IPS-18a (cell line): ENCODE data around the gene FGF9.
A peak's percentile ranks its signal among the peaks of the same experiment; 100 is the strongest.

Experiments used
- H3K27ac ChIP-seq: one replicate; pipeline ENCODE4 v1.5.1; 2013; ENCODE audit warnings: low read length
- H3K27me3 ChIP-seq: one replicate; pipeline ENCODE4 v1.6.1; 2013; ENCODE audit warnings: mild to moderate bottlenecking, low read length; ENCODE audit not compliant: control insufficient read depth, insufficient read depth
- H3K36me3 ChIP-seq: one replicate; pipeline ENCODE4 v1.6.1; 2013; ENCODE audit warnings: low read depth, low read length; ENCODE audit not compliant: control insufficient read depth
- H3K4me1 ChIP-seq: one replicate; pipeline ENCODE4 v1.6.1; 2013; ENCODE audit warnings: low read depth, low read length; ENCODE audit not compliant: control insufficient read depth
- H3K4me3 ChIP-seq: one replicate; pipeline ENCODE4 v1.5.1; 2013; ENCODE audit warnings: low read length
- H3K9ac ChIP-seq: one replicate; pipeline ENCODE4 v1.6.1; 2013; ENCODE audit warnings: mild to moderate bottlenecking, low read length, moderate library complexity
- H3K9me3 ChIP-seq: one replicate; pipeline ENCODE4 v1.6.1; 2013; ENCODE audit warnings: low read depth, low read length; ENCODE audit not compliant: control insufficient read depth

Gene FGF9

DNA sequence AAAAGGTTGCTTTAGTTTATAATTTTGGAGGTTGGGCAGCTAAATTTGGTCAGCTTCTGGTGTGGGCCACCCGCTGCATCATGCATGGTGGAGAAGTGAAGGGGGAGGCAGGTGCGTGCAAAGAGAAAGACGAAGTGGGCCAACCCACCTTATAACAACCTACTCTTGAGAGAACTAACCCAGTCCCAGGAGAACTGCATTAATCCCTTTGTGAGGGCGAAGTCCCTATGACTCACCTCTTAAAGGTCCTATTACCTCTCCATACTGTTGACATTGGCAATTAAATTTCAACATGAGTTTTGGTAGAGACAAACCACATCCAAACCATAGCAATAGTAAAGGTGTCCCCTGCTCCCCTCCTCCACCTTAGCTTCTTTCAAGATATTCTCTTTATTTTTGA is 7.7 kb upstream of the FGF9 start:
- no peak overlapping the region for H3K27ac ChIP-seq
- no peaks in the 10 kb centered on the region for H3K9me3 ChIP-seq
- H3K36me3 ChIP-seq: no peaks in the 10 kb centered on the region
- peaks cover 15% of the 10 kb centered on the region for H3K27me3 ChIP-seq
- peaks cover under 1% of the 10 kb centered on the region for H3K4me1 ChIP-seq
- no peak overlapping the region for H3K9ac ChIP-seq
- no peak overlapping the region for H3K4me3 ChIP-seq

GRCh38 chr13:21668732-21669275 is 2.1 kb upstream of the FGF9 start:
- H3K9me3 ChIP-seq: no peaks in the 10 kb centered on the region
- H3K36me3 ChIP-seq: no peaks in the 10 kb centered on the region
- H3K27me3 ChIP-seq: peaks cover 68% of the 10 kb centered on the region
- H3K4me3 ChIP-seq: peak overlapping the region; percentile 74
- peak overlapping the region; percentile 65 for H3K9ac ChIP-seq
- no peak overlapping the region for H3K27ac ChIP-seq
- H3K4me1 ChIP-seq: peaks cover 24% of the 10 kb centered on the region

- Histone ChIP-seq H3K4me1 (peaks cover 24% of the 10 kb centered on the region), H3K27me3 (peaks cover 81% of the 10 kb centered on the region), H3K4me3 (peak overlapping the region; percentile 74), H3K9me3 (no peaks in the 10 kb centered on the region), H3K36me3 (no peaks in the 10 kb centered on the region), H3K27ac (no peak overlapping the region), H3K9ac (peak overlapping the region; percentile 65)
Measured at GRCh38 chr13:21670006-21670882, 629 bp upstream of the FGF9 start.

GRCh38 chr13:21671620-21672286 is 880 bp downstream of the FGF9 start:
- no peaks in the 10 kb centered on the region for H3K36me3 ChIP-seq
- H3K4me1 ChIP-seq: peaks cover 28% of the 10 kb centered on the region
- peak overlapping the region; percentile 36 for H3K4me3 ChIP-seq
- H3K27ac ChIP-seq: no peak overlapping the region
- peaks cover 95% of the 10 kb centered on the region for H3K27me3 ChIP-seq
- no peaks in the 10 kb centered on the region for H3K9me3 ChIP-seq
- H3K9ac ChIP-seq: no peak overlapping the region

DNA sequence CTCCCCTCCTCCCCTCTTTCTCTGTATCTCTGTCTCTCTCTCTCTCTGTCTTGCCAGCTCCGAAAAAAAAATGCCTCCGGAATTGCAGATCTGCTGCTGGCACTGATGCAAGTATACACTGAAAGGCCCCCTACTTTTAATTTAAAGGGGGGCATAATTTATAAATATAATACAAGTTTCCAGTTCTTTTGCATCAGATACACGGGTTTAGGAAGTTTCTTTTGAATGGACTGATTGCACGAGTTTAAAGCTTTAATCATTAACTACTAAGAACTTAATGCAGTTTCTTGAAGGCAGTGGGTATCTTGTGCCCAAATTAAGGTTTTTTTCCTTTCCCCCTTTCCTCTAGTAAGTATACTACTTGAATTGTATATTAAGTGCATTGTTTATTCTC is 1.4 kb downstream of the FGF9 start:
- H3K9me3 ChIP-seq: no peaks in the 10 kb centered on the region
- no peak overlapping the region for H3K27ac ChIP-seq
- H3K4me3 ChIP-seq: peak overlapping the region; percentile 36
- no peak overlapping the region for H3K9ac ChIP-seq
- H3K4me1 ChIP-seq: peaks cover 28% of the 10 kb centered on the region
- H3K36me3 ChIP-seq: no peaks in the 10 kb centered on the region
- H3K27me3 ChIP-seq: peaks cover 95% of the 10 kb centered on the region

DNA sequence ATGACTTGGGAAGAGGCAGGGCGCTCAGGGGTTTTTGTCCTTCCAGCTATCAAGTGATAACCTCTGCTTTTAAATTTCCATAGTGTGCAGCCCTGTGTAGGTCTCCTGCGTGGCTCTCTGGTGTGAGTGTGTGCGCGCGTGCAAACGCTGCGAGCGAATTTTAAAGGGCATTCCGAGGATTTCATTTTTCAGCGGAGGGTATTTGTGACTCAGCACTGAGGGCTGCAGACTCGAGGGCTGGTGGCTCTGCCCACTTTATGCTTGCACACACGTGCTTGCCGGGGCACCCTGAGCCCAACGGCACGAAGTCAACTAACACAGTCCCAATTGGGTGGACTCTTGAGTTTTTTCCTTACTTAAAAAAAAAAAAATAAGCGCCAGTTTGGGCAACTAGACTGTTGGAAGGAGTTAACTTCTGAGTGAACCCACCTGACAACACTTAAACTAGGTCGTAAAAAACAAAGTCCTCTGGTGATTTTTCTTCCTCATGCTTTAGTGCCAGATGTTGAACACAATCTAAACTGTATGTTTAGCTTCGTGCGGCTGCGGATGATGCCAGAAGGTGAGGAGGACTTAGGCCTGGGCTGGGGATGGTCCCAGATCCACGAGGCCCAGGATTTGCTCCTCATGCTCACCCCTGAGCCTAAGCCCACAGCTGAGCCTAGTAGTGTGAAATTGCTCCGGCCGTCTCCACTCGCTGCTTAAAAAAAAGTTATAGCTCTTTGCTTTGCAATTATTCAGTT is 2.1 kb downstream of the FGF9 start:
- H3K4me1 ChIP-seq: peaks cover 28% of the 10 kb centered on the region
- peaks cover 95% of the 10 kb centered on the region for H3K27me3 ChIP-seq
- no peak overlapping the region for H3K9ac ChIP-seq
- H3K9me3 ChIP-seq: no peaks in the 10 kb centered on the region
- H3K36me3 ChIP-seq: no peaks in the 10 kb centered on the region
- H3K4me3 ChIP-seq: peak overlapping the region; percentile 69
- H3K27ac ChIP-seq: no peak overlapping the region

DNA sequence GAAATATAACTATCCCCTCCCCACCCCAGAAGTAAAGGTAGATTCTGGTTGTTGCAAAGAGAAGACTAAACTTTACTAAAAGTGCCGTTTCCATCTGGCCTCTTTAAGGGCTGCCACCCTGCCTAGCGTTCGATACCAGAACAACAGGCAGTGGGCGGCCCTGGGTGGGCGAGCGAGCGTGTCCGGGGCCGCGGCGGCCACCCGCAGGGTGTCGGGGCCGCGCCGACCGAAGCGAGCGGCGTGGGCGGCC is 2.6 kb downstream of the FGF9 start:
- Histone ChIP-seq H3K4me1 (peaks cover 25% of the 10 kb centered on the region), H3K27me3 (peaks cover 94% of the 10 kb centered on the region), H3K4me3 (peak overlapping the region; percentile 69), H3K9me3 (no peaks in the 10 kb centered on the region), H3K27ac (no peak overlapping the region), H3K9ac (no peak overlapping the region), H3K36me3 (no peaks in the 10 kb centered on the region)

DNA sequence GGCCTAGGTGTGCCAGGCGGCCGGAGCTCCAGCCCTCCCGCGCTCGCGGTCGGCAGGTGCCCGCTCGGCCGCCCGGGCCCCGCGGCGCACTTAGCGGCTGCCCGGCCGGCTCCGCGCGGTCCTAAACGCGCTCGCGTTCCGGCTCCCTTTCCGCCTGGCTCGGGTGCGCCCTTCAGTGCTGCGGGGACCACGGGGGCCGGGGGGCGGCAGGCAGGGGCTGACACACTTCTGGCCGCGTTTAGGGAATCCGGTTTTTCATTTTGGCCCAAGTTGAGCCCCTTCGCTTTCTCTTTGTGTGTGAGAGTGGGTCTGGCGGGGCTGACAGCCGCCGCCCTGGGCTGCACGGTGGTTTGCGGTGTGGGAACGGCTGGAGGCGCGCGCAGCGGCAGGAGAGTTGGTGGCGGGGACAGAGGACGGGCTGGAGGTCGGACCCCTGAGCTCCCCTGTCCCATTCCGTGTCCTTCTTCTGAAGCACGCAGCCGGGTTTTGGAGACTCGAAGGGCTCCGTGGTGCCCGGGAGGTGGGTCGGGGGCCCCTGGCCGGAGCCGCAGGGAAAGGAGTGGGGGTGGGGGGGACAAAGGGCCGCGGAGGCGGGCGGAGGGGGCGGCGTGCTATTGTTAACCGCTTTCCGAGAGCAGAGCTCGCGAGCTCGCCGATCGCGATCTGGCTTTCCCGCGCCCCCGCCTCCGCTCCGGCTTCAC is 3.1 kb downstream of the FGF9 start:
- no peaks in the 10 kb centered on the region for H3K9me3 ChIP-seq
- peaks cover 89% of the 10 kb centered on the region for H3K27me3 ChIP-seq
- H3K9ac ChIP-seq: peak overlapping the region; percentile 67
- H3K4me3 ChIP-seq: peak overlapping the region; percentile 69
- H3K4me1 ChIP-seq: peaks cover 25% of the 10 kb centered on the region
- no peak overlapping the region for H3K27ac ChIP-seq
- H3K36me3 ChIP-seq: no peaks in the 10 kb centered on the region

- Histone ChIP-seq H3K4me3 (peak overlapping the region; percentile 69), H3K9ac (peak overlapping the region; percentile 67), H3K36me3 (no peaks in the 10 kb centered on the region), H3K9me3 (no peaks in the 10 kb centered on the region), H3K4me1 (peaks cover 25% of the 10 kb centered on the region), H3K27me3 (peaks cover 83% of the 10 kb centered on the region), H3K27ac (no peak overlapping the region)
Measured at GRCh38 chr13:21674490-21675009, 3.7 kb downstream of the FGF9 start.

GRCh38 chr13:21675095-21675991 is 4.5 kb downstream of the FGF9 start:
- H3K36me3 ChIP-seq: no peaks in the 10 kb centered on the region
- H3K27me3 ChIP-seq: peaks cover 76% of the 10 kb centered on the region
- no peak overlapping the region for H3K27ac ChIP-seq
- peak overlapping the region; percentile 61 for H3K4me3 ChIP-seq
- H3K9ac ChIP-seq: no peak overlapping the region
- H3K9me3 ChIP-seq: no peaks in the 10 kb centered on the region
- peaks cover 25% of the 10 kb centered on the region for H3K4me1 ChIP-seq
